Activated CD4-positive, alpha-beta T cell treated with anti-CD3 and anti-CD28 coated beads, Interleukin-2, amount 50 U/mL, for 1 hour (primary cell): Measurements from ENCODE around the gene CLEC4D.
"Not testable (repeated sequence)": the region's sequence is repeated elsewhere in the genome, so short reads cannot be mapped to it uniquely, and the experiment has no call there.

ENCODE experiments used
- DNase-seq: peaks from one replicate; pipeline ENCODE4 v3.0.0-alpha.2; 2020

Gene CLEC4D

DNA sequence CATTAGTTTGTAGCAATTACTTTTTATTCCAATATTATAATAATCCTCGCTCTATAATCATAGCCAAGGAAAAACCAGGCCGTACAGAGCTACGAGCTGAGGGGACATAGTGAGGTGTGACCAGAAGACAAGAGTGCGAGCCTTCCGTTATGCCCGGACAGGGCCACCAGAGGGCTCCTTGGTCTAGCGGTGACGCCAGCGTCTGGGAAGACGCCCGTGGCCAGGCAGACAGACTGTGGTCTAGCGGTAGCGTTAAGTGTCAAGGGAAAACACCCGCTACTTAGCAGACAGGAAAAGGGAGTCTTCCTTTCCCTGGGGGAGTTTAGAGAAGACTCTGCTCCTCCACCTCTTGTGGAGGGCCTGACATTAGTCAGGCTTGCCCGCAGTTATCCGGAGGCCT, 24.5 kb downstream of the CLEC4D start:
- not testable (repeated sequence) for DNase-seq

DNA sequence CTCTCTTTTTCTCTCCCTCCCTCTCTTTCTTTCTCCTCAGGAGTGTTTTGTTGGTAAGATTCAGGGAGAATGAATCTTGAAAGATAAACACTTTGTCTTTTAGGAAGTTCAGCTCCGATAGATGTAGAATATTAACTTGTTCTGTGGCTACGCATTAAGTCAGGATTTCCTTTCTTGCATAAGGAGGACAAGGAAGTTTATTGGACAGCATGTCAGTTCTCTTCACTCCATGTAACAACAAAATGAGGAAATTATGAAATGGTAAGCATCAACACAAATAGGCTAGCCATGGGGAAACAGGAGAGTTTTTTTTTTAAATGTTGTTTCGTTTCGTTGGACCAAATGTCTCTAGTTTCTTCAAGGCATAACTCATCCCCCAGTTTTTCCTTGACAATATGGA, 27.5 kb downstream of the CLEC4D start, which contains the start of gene CLEC4E:
TSS of gene CLEC4E (minus strand) at position 75 of the 400 bp plus-strand sequence. CDS start 108 bp downstream, outside the sequence.
- not testable (repeated sequence) for DNase-seq

DNA sequence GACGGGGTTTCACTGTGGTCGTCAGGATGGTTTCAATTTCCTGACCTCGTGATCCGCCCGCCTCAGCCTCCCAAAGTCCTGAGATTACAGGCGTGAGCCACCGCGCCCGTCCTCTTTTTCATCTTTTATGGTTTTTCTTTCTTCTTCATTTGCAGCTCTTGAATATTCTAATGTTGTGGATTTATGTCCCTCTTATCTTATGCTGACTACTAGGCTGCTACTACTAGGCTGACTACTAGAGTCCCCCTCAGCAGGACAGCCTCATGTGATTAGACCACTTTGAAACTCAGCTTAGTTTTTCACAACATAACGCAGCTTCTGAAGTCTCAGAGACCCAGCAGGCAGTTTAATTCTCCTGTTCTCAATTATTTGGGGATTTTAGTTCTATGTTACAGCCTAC, 28.3 kb downstream of the CLEC4D start:
- DNase-seq = no peak

DNA sequence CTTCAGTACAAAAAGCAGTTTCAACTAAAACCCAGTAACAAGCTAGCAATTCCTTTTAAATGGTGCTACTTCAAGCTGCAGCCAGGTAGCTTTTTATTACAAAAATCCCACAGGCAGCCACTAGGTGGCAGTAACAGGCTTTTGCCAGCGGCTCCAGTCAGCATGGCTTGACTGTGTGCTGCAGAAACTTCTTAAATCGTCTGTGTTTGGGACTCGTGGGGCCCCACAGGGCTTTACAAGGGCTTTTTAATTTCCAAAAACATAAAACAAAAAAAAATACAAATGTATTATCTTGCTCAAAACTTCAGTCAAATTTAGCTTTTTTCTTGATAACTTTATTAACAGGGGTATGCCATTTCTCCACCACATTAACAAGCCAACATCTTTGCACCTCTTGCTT, 31.0 kb downstream of the CLEC4D start:
- peak; percentile 66 for DNase-seq

DNA sequence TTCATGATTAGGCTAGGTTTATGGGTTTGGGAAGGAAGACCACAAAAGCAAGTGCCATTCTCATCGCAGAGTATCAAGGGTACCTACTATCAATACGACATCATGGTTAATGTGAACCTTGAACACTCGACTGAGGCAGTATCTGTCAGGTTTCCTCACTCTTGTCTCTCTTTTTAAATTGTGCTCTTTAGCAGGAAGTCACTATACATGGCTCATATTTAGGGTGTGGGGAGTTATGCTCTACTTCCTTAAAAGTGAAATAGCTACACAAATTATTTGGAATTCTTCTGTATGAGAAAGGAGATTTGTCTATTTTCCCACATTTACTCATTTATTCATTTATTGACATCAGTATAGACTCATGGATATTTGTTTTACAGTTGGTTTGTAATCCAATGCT, 33.3 kb downstream of the CLEC4D start:
- no peak for DNase-seq

DNA sequence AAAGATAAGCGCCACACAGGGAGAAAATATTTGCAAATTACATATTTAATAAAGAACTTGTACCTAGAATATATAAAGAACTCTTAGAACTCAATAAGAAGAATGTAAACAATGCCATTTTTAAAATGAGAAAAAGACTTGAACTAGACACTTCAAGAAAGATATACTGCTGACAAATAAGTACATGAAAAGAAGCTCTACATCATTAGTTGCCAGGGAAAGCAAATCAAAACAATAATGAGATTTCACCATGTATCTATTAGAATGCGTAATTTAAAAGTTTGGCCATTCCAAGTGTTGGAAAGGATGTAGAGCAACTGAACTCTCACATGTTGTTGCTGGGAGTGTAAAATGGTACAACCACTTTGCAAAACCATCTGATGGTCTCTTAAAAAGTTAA, 34.3 kb downstream of the CLEC4D start:
- DNase-seq = no peak

DNA sequence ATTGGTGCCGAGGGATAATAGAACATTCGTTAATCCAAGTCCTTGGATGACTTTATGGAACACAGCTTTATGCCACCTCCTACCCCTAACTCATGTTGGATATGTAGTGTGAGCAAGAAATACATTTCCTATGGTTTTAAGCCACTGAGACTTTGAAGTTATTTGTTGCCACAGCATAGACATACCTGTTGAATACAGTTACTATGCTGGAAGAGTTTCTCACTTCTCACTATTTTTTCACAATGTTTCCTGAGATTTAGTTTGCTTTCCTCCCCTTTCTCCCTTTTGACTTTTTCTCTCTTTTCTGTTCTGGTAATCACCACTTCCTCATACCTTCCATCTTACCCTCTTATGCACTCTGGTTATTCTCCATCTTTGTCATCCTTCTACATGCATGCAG, 34.9 kb downstream of the CLEC4D start:
- no peak for DNase-seq

DNA sequence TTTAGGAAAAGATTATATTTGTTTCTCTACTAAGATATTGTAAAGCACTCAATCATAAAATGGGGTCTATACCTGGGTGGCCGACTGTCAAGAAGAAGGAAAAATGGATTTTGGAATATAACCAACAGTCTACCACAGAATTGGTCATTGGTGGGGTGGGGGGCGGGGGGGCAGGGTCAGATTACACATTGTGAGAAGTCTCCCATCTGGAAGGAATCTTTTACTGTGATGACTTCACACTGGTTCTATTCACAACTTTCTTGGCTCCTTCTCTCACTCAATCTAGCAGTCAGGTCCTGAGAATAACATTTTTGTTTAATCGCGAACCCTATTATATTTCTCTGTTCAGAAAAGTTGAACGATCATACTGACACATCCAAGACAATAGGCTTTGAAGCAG, 36.1 kb downstream of the CLEC4D start:
- no peak for DNase-seq

- no peak for DNase-seq
Measured at GRCh38 chr12:8553088-8553627, 39.9 kb downstream of the CLEC4D start.

DNA sequence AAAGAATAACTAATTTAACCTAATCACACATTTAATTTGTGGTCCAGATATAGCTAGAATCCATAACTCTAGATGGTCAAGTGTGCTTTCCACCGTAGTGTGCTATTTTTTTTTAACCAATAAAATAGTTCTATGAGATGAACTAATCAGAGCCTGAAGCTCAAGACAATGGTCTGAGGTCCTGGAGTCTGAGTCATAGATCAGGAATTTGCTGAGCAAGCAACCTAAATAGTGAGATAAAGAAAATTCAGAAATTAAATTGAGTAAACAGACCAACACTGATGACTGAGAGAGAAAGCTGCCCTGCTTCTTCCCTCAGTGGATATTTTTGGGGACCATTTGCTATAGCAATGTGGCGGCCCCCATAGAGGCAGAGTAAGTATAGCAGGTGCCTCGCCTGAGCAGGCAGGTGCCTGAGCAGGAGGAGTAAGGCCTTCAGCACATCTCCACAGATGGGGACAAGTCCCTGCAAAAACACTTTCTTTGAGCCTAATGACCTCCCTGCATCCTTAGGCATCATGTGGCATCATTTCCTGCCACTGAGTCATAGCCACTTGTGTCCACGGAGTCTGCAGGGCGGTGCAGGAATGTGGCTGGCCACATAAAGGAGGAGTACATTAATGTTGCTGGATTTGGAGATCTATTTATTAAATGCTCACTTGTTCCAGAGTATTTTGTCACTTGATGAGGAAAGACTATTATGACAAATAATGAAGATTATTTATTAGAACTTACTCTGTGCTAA, 41.3 kb downstream of the CLEC4D start:
- no peak for DNase-seq

GRCh38 chr12:8556531-8557097, 43.3 kb downstream of the CLEC4D start:
- no peak for DNase-seq

DNA sequence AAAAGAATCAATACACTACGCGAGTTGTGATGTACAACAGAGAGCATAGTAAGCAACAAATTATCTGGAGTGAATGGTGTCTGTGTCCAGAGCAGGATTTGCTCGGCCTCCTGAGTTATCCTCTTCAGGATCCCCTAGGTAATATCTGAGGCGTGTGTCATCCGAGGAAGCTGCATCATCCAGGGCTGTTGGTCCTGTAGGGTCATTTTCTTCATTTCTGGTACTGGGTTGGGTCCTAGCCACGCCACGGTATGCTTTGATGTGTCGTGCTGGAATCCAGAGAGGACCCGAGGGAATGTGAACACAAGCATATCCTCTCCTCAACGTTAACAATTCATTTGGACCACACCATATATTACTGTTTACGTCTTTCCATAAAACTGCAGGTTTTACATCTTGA, 46.4 kb downstream of the CLEC4D start:
- DNase-seq = no peak

GRCh38 chr12:8561011-8561410, 47.7 kb downstream of the CLEC4D start:
- no peak for DNase-seq

DNA sequence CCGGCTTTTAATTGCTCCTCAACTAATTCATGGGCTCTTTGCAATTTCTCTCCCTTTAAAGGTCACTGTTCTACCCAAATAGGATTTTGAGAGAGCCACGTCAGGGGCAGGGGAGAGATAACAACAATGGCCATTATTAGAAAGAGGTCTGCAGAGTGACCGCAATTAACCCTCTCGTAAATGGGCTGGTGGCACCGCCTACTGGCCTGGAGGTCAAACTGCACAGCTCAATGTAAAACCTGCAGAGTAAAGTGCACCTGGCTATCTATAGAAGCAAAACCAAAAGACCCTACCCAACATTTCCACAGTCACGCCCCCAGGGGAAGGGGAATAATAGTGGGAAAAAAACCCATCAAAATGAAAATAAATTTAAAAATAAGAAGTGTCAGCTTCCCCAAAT, 49.0 kb downstream of the CLEC4D start:
- DNase-seq = no peak

- DNase-seq = no peak
Measured at GRCh38 chr12:8563356-8563755, 50.1 kb downstream of the CLEC4D start.

DNA sequence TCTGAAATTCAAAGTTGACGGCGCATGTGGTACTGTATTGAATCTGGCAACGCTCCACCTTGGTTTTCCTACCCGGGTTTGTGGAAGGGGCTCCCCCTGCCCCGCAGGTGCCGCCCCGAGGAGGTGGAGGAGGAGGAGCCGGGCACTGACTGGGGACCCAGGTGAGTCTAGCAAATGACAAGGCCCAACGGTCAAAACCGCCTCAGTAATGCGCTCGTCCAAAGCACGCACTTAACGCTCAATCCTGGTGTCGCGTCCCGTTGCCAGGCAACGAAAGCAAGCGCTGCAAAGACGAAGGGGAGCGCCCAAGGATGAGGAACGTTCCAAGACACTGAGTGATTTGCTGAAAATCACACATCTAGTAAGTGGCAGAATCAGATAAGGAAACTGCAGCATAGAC, 51.4 kb downstream of the CLEC4D start:
- DNase-seq = no peak

DNA sequence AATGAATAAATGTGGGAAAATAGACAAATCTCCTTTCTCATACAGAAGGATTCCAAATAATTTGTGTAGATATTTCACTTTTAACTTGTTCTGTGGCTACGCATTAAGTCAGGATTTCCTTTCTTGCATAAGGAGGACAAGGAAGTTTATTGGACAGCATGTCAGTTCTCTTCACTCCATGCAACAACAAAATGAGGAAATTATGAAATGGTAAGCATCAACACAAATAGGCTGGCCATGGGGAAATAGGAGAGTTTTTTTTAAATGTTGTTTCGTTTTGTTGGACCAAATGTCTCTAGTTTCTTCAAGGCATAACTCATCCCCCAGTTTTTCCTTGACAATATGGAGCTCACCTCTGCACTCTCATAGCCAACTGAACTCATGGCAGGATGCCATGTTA, 52.7 kb downstream of the CLEC4D start:
- DNase-seq = not testable (repeated sequence)

DNA sequence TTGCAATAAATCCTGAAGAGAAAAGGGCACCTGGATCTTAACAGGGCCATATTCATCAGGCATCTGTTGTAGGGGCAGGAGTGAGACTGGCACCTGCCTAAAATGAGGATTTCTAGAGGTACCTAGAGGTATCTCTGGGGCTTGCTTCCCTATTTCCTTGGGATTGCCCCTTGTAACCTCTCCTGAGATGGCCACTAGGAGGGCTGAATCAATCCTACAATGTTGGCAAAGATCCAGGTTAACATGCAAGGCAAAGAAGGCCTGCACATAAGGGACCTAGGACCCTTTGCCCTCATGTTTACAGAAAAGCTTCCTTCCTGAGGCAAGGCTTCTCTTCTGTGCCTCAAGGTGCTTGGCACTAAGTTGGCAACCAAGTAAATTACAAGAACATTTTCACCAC, 53.2 kb downstream of the CLEC4D start:
- no peak for DNase-seq
